ENCODE results near the gene TMEM100.

The TMEM100 gene

DNA sequence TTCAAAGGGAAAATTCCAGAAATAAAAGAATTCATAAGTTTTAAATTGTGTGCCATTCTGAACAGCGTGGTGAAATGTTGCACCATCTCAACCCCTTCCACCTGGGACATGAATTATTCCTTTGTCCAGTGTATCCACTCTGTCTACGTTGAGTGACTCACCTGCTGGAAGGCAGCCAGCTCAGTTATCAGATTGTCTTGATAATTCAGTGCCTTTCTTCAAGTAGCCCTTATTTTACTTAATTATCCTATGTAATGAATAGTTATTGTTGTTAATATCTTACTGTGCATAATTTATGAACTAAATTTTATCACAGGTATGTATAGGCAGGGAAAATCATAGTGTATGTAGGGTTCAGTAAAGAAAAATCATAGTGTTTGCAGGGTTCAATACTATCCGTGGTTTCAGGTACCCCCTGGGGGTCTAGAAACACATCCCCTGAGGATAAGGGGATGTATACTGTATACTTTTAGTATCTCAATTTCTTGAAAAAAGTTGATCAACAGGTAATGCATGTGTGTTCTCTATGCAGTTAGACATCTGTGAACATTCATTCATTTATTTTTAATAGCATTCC lies 20.5 kb upstream of the TMEM100 start:
- no peak for DNase-seq

DNA sequence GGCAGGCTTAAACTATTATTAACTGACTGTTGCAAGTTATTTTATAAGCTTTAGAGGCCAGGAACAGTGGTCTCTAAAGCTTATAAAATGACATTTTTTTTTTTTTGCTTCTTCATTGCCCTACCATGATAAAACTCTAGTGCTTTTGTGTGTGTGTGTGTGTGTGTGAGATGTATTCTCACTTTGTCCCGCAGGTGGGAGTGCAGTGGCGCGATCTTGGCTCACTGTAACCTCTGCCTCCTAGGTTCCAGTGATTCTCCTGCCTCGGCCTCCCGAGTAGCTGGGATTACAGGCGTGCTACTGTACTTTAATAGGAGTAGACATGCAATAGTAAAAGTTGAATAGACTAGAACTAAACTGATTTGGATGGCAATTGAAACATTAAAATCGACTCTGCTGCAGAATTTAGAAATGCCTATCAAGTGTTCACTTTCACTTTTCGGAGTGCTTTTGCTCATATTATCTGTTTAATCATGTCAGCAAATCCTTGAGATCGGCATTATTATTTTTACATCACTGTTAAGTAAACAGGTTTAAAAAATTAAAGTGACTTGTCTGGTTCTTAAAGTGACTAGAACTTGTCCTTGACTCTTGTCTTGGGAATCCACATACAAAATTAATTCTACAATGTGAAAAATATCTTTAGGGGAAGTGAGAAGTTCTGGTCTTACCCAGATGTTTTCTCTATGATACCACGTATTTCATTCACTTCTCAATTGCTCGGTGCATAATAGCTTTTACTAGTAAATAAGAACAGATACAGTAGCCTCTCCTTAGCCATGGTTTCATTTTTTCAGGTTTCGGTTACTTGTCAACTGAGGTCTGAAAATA lies 19.8 kb upstream of the TMEM100 start:
- no peak for DNase-seq

DNA sequence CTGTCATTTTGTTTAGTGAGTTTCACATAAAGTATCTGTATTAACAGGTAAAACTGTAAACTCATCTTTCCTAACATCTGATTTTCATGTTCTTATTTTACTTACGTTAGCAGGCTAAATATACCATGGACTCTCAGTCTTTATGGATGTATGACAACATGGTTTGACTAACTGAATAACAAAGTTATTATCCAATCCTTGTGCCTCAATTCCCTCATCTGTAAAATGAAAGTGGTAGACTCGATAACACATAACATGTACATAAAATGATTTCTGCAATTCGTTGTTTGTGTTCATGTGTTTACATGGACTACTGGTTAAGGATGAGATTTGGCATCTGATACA lies 18.7 kb upstream of the TMEM100 start:
- no peak for DNase-seq

DNA sequence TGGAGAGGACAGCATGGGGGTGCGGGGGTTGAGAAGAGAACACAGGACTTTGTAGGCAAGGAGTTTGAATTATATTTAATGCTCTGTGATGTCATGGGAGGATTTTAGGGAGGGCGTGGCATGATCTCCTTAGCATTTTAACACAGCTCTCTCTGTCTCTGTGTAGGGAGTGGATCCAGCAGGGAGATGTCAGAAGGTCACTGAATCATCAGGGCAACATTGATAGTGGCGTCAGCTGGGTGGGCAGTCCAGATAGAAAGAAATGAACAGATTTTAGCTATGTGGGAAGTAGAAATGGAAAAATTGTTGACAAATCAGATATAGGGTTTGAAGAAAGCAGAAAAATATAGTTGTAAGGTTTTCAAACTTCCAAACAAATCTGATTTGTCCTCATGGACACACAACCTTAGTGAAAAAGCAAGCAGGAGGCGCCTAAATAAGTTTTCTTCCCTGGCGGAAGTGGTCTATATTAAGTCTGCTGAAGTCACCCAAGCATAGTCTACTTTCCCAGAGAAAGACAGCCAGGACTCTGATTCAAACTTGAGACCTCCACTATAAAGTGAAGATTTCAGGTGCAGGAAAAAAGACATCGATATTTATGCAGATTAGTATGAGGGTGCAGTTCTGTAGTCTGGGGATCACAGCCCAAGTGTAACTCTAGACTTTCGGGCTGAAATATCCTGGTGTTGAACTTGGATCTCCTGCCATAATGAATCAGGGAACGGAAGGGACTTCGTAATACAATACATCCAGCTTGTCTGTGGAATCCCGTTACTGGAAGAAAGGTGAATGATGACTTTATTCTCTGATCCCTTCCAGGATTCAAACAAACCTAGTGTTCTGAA lies 18.1 kb upstream of the TMEM100 start:
- no peak for DNase-seq

DNA sequence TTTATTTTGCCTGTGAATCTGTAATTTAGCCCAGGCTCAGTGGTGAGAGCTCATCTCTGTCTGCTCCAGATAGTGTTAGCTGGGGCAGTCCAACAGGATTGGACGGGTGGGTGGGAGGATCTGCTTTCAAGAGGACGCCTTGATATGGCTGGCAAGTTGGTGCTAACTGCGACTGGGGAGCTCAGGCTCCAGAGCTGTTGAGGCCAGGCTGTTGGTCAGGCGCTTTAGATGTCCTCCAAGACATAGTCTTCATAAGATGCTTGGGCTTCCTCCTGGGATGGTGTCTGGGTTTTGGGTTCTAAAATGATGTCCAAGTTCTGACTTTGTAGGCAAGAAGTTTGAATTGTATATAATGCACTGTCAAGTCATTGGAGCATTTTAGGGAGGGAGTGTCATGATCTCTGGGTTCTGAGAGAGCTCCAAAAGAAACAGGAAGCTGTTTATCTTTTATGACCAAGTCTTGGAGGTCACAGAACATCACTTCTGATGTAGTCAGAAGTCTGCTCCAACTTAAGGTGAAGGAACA lies 15.4 kb upstream of the TMEM100 start:
- DNase-seq: no peak

DNA sequence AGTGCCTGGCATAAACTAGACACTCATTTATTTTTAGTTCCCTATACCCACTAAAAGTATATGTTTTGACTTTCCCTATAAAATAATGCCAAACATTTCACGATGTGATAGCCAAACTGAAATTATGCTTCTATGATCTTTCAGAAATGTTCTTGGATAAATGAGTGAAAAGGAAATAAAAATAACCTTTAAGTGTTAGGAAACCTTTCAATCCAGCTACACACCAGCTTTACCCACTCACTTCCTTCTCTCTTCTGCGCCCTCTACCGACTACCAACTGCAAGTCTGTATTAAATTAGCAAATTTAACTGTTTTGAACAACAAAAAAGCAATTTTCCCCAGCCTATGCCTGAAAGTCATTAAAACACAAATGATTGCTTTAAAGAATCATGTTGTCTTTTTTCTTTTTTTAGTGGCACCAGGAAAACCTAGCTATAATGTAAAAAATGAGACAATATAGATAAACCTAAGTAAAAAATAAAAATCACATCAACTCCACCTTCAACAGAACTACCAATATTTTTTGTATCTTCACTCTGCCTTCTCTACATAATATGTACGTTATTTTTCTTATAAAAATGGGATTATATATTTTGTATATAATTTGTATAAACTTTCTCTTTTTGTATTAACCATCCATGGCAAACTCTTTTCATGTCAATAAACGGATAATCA lies 13.2 kb upstream of the TMEM100 start:
- DNase-seq: peak; percentile 5 to 43

DNA sequence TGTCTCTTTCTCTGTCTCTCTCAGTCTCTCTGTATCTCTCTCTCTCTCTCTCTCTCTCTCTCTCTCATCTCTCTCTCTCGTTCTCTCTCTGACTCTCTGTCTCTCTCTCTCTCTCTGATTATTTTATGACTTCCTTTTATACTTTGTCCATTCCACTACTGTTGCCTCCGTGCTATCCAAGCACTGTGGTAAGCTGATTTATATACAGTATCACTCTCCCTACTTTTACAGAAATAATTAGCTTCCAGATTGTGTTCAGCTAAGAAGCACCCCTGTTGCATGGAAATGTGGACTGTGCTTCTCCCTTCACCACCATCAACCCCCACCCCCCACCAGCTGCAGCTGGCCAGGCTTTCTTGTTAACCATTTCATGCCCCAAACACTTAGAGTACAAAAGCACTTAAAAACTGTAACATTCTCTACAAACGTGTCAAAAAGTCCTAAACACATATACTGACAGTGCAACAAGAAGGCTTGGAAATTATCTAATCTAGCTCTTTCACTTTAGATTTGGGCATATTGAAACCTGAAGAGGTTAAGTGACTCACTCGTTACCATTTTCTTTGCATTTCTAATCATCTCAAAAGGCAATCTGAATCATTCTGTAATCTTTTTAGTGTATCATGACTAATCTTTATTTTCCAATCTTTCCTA lies 11.6 kb upstream of the TMEM100 start:
- DNase-seq: no peak

DNA sequence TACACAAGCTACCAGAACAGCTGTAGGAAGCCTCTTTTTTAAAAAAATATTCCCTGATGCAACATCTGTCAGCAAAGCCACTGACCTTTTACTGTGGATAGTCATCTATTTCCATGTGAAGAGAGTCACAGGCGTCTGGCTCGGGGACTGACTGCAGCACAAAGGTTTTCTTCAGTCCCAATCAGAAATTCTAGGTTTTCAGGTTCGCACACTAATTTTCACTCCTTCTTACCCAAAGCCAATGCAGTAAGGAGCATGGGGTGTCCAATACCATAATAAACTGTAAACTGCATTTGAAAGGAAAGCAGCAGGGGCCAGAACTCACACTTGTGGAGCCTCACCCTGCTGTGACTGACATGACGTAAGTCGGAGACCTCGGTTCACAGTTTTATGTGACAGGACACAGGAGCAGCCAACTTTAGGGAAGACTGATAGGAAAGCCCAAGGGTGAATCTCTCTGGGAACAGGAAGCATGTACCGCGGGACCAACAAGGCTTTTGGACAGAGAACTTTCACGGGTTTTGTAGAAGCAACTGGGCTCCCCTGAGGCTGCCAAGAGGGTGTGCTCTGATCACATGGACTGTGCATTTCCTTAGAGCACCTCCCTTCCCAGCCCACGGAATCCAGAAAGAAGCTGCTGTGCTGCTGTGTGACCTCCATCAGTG lies 9.1 kb upstream of the TMEM100 start:
- DNase-seq: no peak

DNA sequence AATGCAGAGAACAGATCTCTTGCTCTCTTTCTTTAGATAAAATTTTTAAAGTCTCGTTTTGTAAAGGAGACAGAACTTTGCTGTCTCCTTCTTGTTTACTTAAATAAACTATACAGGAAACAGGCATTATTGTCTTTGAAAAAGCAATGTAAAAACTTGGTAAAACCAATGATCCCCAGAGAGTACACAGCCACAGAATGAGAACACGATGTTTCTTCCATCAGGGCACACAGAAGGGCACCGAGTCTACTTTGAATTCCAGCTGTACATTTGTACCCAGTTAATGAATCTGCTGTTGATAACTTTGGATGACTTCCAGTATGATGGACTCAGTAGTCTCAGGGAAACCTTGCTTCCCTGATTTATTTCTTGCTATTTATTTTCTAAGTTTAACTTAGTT lies 8.1 kb upstream of the TMEM100 start:
- no peak for DNase-seq

DNA sequence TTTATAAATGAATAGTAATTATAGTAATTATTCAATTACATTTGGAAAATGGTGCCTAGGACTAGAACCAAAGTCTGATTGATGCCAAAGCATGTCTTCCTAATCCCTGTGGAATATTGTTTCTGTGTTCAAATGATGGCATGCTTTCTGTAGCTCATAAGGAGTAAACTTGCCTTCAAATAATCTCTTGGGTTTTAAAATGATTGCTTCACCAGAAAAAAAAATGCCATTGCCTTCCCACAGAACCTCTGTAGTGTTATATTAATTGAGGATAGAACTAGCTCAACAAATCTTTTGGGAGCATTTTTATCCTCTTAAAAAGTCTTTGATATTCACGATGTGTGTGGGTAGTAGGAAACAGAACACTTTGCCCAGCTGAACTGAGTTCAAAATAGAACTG lies 7.7 kb upstream of the TMEM100 start:
- DNase-seq: no peak

DNA sequence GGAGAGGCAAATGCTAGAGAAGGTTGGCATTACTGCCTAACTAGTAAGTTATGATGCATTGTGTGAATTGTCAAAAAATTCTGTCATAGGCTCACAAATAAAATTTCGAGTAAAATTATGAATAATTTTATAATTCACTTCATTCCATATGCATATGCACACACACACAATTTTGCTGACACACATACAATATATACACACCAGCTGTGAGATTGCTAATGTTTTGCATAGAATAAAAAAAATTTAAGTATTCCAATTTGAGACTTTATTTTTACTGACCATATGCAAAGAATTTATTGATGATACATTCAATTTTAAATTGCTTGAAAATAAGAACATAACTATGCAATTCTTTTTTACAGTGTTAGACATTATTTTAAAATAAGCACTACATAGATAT lies 6.8 kb upstream of the TMEM100 start:
- no peak for DNase-seq

DNA sequence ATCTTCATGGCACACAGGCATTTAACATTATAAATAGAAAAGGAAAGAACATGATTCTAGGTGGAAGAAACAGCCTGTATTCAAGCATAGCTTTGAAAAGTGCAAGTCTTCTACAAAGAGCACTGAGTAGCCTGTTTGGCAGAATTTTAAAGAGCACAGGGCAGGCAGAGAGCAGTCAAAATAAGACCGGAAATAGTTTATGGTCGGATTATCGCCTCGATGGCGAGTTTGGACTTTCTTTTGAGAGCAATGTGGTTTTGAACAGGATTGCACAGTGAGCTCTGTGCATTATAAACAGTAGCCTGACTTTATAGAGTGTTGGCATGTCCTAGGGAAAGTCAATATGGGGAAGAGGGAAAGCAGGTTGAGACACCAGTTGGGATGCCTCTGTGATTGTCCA lies 6.2 kb upstream of the TMEM100 start:
- no peak for DNase-seq

DNA sequence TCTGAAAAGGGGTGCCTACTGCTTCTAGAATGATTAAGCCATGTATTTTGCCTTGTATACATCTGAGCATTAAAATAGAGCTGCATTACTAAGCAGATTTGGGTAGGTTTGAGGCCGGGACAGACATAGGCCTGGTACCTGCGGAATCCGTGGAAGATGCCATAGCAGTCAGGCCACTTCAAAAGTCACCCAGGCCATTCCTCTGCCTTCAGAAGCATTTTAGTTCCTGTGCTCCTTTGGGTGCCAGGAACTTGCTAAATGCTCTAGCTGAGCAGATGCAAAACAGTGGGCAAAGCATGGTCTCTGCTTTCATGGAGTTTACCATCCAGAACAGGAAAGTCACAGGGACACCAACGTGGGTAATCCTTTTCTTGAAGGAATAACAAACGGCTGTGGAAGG lies 5.7 kb upstream of the TMEM100 start:
- DNase-seq: no peak

DNA sequence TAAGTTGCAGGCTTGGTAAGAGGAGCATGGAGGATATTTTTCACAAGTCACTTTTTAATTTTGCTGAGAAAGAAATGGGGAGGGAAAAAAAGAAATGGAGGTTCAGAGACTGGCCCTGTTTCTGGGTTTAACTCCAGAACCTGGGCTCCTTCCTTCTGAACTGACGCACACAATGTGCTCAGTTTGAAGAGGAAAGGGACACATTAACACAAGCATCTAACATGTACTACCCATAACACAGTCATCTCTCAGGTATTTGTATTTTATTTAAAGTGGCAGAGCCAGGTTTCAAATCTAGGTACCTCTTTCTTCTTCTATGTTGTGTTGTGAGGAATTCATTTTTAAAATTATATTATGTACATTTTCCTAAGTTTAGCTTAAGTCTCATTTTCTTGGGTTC lies 5.3 kb upstream of the TMEM100 start:
- no peak for DNase-seq

DNA sequence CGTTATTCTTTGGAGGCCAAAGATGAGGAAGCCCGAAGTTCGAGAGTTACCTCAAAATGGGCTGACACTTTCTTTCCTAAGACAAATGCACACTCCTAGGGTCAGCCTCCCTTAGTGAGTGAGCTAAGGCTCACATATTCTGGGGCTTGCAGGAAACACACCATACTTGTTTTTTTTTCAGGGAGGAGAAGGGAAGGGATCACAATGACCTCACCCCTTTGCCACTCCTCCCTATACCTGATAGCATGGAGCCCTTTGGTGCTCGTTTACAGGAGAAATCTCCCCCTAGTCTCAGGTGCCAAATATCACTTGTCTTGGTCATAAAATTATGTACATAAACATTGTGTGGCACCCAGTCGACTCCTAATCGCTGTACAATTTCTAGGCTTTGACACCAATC lies 4.6 kb upstream of the TMEM100 start:
- no peak for DNase-seq

DNA sequence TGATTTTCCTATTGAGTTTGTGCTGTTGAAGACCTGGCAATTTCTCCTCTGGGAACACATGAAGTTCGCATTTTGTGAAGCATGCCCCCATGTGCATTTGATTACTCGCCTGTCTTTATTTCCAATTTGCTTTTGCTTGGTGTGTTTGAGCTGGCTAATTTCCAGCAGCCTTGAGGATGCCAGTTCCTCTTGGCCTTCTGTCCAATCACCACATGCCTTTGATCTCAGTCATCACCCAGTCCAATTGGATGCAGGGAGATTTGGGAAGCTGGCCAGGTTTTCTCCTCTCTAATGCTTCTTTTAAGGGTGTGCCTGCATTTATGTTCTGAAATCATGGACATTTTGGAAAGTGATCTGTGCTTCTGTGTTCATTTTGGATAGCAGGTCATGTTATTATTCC lies 3.8 kb upstream of the TMEM100 start:
- no peak for DNase-seq

DNA sequence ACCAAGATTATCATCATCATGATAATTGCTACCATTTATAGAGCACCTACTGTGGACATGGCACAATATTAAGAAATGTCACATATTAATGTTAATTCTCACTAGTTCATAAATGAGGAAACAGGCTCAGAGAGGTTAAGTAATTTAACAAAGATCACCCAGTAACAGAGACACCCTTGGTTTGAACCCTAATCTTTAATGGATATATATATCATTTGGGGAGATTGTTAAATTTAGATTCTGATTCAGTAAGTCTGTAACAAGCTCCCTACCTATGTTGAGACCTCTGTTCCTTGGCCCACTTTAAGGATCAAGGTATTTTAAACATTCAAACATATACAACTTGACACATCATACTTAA lies 804 bp upstream of the TMEM100 start:
- no peak for DNase-seq

DNA sequence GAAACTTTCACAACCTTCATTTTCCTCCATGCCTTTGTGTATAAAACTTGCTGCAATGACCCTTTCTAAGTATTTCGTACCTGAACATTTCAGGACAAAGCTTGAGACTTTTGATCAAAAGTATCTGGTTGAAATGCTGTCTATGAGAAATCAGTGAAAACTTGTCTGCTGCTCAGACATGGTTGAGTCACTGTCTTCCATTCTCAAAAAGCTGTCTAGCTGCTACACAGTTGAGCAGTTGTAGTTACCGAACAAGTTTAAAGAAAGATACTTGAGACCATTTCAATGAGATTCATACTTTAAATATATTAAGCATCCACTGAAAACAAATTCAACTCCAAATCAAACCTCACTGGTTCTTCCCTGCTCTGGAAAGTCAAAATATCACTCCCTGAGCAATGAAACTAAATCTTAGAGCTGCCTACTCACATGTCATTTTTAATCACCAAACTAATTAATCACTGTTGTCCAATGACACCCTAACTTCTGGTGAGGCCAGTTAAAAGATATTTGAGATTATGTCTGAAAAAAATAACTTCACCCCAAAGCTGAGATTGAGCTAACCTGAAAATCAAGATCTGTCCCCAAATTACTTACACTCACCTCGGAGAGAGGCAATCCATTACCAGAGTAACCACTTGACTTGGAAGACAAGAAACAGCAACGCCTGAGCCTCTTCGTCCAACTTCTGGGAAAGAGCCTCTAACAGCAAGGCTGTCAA lies 488 bp downstream of the TMEM100 start:
- no peak for DNase-seq

DNA sequence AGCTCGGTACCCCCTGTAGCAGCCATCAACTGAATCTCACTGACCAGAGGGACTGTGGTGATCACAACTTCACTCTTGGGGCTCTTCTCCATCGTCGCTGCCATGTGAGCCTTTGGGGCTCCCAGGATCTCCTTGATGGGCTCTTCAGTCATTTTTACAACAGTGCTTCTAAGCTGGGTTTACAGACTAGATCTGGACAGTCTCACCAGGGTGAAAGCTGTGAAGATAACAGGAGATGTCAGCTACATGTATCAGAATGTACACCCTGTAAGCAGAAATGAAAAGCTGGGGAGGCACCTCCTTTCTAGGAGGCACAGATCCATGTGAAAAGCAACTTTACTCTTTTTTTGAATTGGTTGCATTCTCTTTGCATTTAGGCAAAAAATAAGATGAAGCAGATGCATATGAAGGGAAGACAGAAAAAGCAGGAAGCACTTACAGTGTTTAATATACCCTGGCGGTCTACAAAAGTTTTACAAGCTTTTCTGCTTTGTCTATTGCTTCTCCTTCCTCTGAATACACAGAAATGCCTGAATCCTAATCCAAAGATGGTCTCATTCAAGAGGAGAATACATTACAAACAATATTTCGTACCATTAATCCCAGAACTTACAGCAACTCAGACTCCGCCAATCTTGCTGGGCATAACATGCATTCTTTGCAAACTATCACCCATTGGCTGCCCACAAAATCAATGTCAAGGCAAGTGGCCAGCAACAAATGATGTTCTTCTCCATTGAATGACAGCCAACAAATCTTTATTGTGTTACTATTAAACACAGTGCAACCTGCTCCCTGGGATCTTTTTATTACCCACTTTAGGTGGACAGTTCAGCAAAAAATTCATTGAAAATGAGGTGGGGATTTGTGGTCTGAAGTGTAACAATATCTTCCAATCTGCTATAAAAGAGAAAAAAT lies 1.5 kb downstream of the TMEM100 start:
- DNase-seq: no peak
